ENCODE results near the gene OR51E2.

The OR51E2 gene

GRCh38 chr11:4658629-4659445 lies 38.8 kb downstream of the OR51E2 start:
- no peak for DNase-seq

GRCh38 chr11:4654635-4655369 lies 42.9 kb downstream of the OR51E2 start:
- DNase-seq = no peak

- DNase-seq = peak; percentile 49
These were observed 49.9 kb downstream of the OR51E2 start for GRCh38 chr11:4647766-4648165.

- DNase-seq = no peak
These were observed 51.7 kb downstream of the OR51E2 start for GRCh38 chr11:4645974-4646373.

DNA sequence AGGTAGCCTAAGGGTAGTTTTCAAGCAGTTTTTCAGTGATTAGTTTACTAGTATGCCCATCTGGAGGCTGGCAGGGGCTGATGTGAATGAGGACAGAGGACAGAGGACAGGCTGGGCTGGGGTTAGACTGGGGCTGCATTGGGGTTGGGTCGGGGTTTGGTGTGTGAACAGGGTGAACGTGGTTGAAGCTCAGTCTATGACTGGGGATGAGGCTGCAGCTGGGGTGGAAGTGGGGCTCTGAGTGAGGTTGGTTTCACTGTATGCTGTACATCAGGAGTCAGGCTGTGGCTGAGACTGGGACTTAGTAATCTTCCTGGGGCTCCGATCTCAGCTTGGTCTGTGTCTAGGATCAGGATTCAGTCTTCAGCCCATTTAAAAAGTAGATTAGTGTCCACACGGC lies 53.4 kb downstream of the OR51E2 start:
- no peak for DNase-seq

GRCh38 chr11:4643682-4644081 lies 54.0 kb downstream of the OR51E2 start, which contains the start of gene OR51E1:
Gene OR51E1 (plus strand): TSS chr11:4643982. CDS start chr11:4652527, 8,545 bp downstream.
- DNase-seq = no peak

GRCh38 chr11:4643076-4643475 lies 54.6 kb downstream of the OR51E2 start:
- no peak for DNase-seq

DNA sequence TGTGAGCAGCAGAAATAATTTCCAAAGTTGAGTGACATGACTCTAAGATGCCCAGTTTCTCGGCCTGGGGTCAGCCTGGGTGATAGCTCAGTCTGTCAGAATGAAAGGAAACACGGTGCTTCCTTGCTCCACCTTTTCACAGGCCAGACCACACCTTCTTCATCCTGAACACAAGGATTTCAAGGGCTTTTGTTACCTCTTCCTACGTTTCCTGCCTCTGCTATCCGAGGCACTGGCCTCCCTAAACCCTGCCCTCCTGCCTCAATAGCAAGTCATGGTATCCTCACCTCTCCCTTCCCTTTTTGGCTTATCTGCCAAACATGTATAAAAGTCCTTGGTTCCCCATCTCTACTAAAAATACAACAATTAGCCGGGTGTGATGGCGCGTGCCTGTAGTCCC lies 55.6 kb downstream of the OR51E2 start:
- DNase-seq = no peak

DNA sequence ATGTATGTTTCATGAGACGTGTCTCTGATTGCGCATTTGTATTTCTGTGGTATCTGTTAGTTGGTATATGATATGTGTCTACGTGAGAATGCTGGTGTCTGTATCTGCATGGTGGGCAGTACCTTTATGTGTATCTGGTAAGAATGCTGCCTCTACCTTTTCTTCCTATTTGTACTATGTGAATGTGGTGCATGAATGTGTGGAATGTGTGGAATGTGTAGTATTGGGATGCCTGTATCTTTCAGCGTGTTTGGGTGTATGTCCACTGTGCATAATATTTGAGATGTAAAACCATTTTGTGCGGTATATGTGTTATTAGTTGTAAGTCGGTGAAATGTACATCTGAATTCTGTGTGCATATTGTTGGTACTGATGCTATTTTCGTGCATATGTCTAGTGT lies 56.2 kb downstream of the OR51E2 start:
- DNase-seq = no peak

DNA sequence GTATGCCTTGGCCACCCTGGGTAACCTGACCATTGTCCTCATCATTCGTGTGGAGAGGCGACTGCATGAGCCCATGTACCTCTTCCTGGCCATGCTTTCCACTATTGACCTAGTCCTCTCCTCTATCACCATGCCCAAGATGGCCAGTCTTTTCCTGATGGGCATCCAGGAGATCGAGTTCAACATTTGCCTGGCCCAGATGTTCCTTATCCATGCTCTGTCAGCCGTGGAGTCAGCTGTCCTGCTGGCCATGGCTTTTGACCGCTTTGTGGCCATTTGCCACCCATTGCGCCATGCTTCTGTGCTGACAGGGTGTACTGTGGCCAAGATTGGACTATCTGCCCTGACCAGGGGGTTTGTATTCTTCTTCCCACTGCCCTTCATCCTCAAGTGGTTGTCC lies 57.7 kb downstream of the OR51E2 start:
- no peak for DNase-seq

DNA sequence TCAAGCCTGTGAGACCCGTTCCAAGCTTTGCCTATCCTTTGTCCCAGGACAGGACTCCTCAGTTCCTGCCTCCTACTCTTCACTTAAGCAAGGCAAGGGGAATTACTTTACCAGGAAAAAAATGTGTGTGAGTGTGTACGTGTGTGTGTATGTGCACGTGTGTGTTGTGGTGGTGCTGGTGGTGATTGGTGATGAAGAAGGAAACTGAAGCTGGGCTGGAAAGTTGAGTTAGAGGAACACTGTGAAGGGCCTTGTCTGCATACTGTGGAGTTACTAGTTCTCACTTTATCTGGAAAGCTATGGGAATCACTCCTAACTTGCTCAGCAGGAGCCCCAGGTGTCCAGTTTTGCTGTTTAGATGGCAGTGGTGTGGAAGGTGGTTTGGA lies 60.0 kb downstream of the OR51E2 start:
- no peak for DNase-seq

DNA sequence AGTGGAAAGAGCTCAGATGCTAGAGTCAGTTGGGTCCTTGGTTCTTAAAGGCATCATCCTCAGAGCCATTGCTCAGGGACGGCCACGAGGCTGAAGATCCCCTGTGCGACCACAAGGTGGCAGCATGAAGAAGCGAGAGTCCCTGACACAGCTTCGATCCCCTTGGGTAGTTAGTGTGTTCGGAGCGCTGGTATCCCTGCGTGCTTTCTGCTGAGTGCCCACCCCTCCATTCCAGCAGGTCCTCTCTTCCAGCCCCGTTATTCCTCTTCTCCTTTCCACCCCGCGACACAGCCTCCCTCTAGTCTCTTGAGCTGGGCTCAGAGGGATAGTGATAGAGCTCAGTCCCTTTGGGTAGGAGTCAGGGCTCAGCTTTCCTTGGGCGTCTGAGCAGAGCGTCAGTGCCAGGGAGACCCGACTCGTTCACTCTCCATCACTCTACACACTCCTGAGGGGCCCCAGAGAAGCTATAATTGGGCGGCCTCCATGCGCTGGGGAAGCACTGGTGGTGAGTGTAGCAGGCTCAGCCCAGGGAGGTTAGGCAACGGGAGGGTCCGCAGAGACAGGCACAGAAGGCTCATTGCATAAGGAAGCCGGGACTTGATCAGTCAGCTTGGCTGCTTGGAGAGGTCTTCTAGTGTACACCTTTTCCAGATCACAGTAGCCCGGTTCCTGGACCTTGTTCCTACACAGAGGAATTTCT lies 60.5 kb downstream of the OR51E2 start, which contains the start of gene OR51D1:
Gene OR51D1, plus strand, starts transcription at position 516 of the 700 bp plus-strand sequence. CDS start 2,314 bp downstream, outside the sequence.
- DNase-seq = peak; percentile 88

GRCh38 chr11:4636136-4636535 lies 61.5 kb downstream of the OR51E2 start:
- DNase-seq = no peak

Measured in NCI-H146 (cell line).